Colonic mucosa (tissue), 4 donors: Measurements from ENCODE around the gene VEZF1. TPM values are rescaled to one million over a fixed set of nuclear protein-coding genes. Genes with fewer than 3 reads are reported as not detected.

Source experiments
- DNase-seq: peaks from one replicate; pipeline ENCODE4 v3.0.0-alpha.2; 2020
- H3K27ac ChIP-seq: fragments of 200-600 bp; one replicate; pipeline ENCODE4 v1.8.0; 2021
- H3K27me3 ChIP-seq: fragments of 200-600 bp; one replicate; pipeline ENCODE4 v1.8.0; 2021
- H3K36me3 ChIP-seq: fragments of 200-600 bp; one replicate; pipeline ENCODE4 v1.8.0; 2021
- H3K4me1 ChIP-seq: fragments of 200-600 bp; one replicate; pipeline ENCODE4 v1.8.0; 2021; ENCODE audit warnings: mild to moderate bottlenecking
- H3K4me3 ChIP-seq: fragments of 200-600 bp; one replicate; pipeline ENCODE4 v1.8.0; 2021
- H3K9ac ChIP-seq, 2 donors: one replicate each; pipeline ENCODE4 v1.7.0; 2013; ENCODE audit warnings: control low read depth in 2 of 2, low read depth in 2 of 2, low read length in 2 of 2
- H3K9me3 ChIP-seq: fragments of 200-600 bp; one replicate; pipeline ENCODE4 v1.8.0; 2021
- CTCF ChIP-seq: fragments of 200-600 bp; IDR thresholded peaks from one replicate; pipeline ENCODE4 v1.8.0; 2022; ENCODE audit warnings: antibody characterized with exemption, mild to moderate bottlenecking
- intact Hi-C: fragments of 100-400 bp; cut with DNase I; formaldehyde crosslinking; loops from one replicate; pipeline ENCODE4 v1.14.1; 2022
- total RNA-seq, 2 donors: library from RNA; stranded (reverse); fragmentation: NEBNext Ultra II Directional in 1 of 2; extraction: Animal tissue kit (Norgen Biotek cat#: 25700) in 1 of 2; gene quantifications; one replicate each; pipeline ENCODE4 v1.2.1, GENCODE V29; 2021
- donor health status: healthy.
- donor health status: DM: no; HTN: no; CAD: no.
- donor health status: DM: no; HTN: no; CAD: no.

The VEZF1 gene
- total RNA-seq, 2 donors from 2014 or later: 35.7 to 52.8 TPM

- DNase-seq: no peak
- Histone ChIP-seq H3K36me3 (no peaks in the 10 kb centered on the region), H3K9me3 (no peaks in the 10 kb centered on the region), H3K27ac (no peak overlapping the region), H3K4me3 (no peak overlapping the region), H3K4me1 (peaks cover 6% of the 10 kb centered on the region), H3K27me3 (no peaks in the 10 kb centered on the region), H3K9ac (no peak overlapping the region)
- intact Hi-C loops: no loop called here
- TF ChIP-seq CTCF: no peak
Measured at GRCh38 chr17:57929386-57929785, 58.7 kb downstream of the VEZF1 start.

GRCh38 chr17:57928928-57929327 lies 59.1 kb downstream of the VEZF1 start:
- TF ChIP-seq CTCF: no peak
- Histone ChIP-seq H3K4me3 (no peak overlapping the region), H3K36me3 (no peaks in the 10 kb centered on the region), H3K9ac (no peak overlapping the region), H3K4me1 (peaks cover 6% of the 10 kb centered on the region), H3K27ac (no peak overlapping the region), H3K9me3 (no peaks in the 10 kb centered on the region), H3K27me3 (no peaks in the 10 kb centered on the region)
- DNase-seq: no peak
- intact Hi-C loops: no loop called here

GRCh38 chr17:57927048-57927723 lies 60.9 kb downstream of the VEZF1 start:
- no peak overlapping the region for H3K4me3 ChIP-seq
- peaks cover 6% of the 10 kb centered on the region for H3K4me1 ChIP-seq
- intact Hi-C loops: no loop called here
- peak overlapping the region; percentile 35 for H3K27ac ChIP-seq
- no peak for TF ChIP-seq CTCF
- H3K9ac ChIP-seq: peak overlapping the region in 1 of 2 donors; percentile 52
- no peaks in the 10 kb centered on the region for H3K9me3 ChIP-seq
- no peaks in the 10 kb centered on the region for H3K27me3 ChIP-seq
- peak; percentile 73 for DNase-seq
- no peaks in the 10 kb centered on the region for H3K36me3 ChIP-seq

- H3K27ac ChIP-seq: peak overlapping the region; percentile 35
- no peak for TF ChIP-seq CTCF
- intact Hi-C loops: no loop called here
Measured at GRCh38 chr17:57926723-57927047, 61.4 kb downstream of the VEZF1 start.

GRCh38 chr17:57925361-57925990 lies 62.6 kb downstream of the VEZF1 start:
- H3K4me1 ChIP-seq: peaks cover 17% of the 10 kb centered on the region
- no peak for DNase-seq
- H3K27ac ChIP-seq: no peak overlapping the region
- intact Hi-C loops: no loop called here
- H3K9ac ChIP-seq: no peak overlapping the region
- H3K27me3 ChIP-seq: no peaks in the 10 kb centered on the region
- TF ChIP-seq CTCF: no peak
- no peaks in the 10 kb centered on the region for H3K36me3 ChIP-seq
- no peaks in the 10 kb centered on the region for H3K9me3 ChIP-seq
- no peak overlapping the region for H3K4me3 ChIP-seq

More at GRCh38 chr17:57926723-57927047, 61.4 kb downstream of the VEZF1 start:
- no peaks in the 10 kb centered on the region for H3K9me3 ChIP-seq
- peak overlapping the region in 1 of 2 donors; percentile 52 for H3K9ac ChIP-seq
- H3K36me3 ChIP-seq: no peaks in the 10 kb centered on the region
- H3K27me3 ChIP-seq: no peaks in the 10 kb centered on the region
- H3K4me1 ChIP-seq: peaks cover 6% of the 10 kb centered on the region
- no peak for DNase-seq
- no peak overlapping the region for H3K4me3 ChIP-seq
